ENCODE results near the gene SLC25A38. TPM values are rescaled to one million over a fixed set of nuclear protein-coding genes. Genes with fewer than 3 reads are reported as not detected.

The SLC25A38 gene
- total RNA-seq, 1 experiment from 2014 or later: 54.6 TPM

DNA sequence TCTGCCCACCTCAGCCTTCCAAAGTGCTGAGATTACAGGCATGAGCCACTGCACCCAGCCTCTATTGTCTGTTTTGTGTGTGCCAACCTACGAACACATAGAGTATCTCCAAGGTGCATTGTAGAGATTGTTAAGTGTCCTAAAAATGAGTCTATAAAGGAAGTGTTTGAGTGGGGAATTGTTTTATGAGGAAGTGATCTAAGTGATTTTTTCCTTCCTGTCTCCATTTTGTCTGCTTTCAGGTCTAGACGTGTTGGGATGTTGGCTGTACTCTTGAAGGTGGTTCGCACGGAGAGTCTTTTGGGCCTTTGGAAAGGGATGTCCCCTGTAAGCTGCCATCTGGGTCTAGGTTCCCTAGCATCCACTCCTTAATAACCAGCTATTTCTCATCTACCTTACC lies 7.0 kb downstream of the SLC25A38 start:
- Histone ChIP-seq H3K79me2 (ENCODE audit: low read length) (peaks cover 64% of the 10 kb centered on the region), H3K36me3 (ENCODE audit: insufficient read depth, low read length) (peaks cover 59% of the 10 kb centered on the region), H3K4me2 (ENCODE audit: low read depth, low read length, poor library complexity, severe bottlenecking) (no peak overlapping the region), H3K27me3 (ENCODE audit: low read length) (no peaks in the 10 kb centered on the region), H3K4me3 (ENCODE audit: low read length) (no peak overlapping the region), H3K9me3 (ENCODE audit: low read length) (no peaks in the 10 kb centered on the region), H2AFZ (ENCODE audit: low read length) (no peak overlapping the region), H3K9me2 (replicated peaks; ENCODE audit: insufficient read depth, low read length) (no peaks in the 10 kb centered on the region), H3K27ac (ENCODE audit: low read length) (no peak overlapping the region), H4K20me1 (ENCODE audit: insufficient read depth, low read depth, low read length) (peaks cover 38% of the 10 kb centered on the region), H3K9ac (ENCODE audit: low read length) (no peak overlapping the region), H3K4me1 (ENCODE audit: low read length) (peaks cover 41% of the 10 kb centered on the region)
- DNase-seq: no peak

DNA sequence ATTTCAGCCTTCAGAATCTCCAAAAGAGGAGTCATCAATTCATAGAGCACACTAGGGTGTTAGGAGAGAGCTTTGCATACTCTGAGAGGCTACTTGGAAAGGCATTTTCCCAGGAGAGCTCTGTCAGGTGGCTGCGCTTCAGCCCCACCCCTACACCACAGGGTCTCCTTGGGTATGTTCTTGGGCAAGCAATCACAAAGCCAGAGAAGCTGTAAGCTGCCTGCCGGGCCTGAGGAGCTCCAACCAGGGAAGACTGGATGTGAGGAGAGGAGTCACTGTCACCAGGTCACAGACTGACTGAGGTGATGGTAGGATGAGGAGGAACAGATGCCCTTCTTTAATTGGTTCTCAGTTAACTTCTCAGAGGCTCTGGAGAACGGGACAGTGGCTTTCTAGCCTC lies 13.5 kb downstream of the SLC25A38 start:
- Histone ChIP-seq H3K9ac (ENCODE audit: low read length) (no peak overlapping the region), H3K9me3 (ENCODE audit: low read length) (no peaks in the 10 kb centered on the region), H2AFZ (ENCODE audit: low read length) (no peak overlapping the region), H3K4me1 (ENCODE audit: low read length) (no peaks in the 10 kb centered on the region), H3K4me3 (ENCODE audit: low read length) (no peak overlapping the region), H4K20me1 (ENCODE audit: insufficient read depth, low read depth, low read length) (no peaks in the 10 kb centered on the region), H3K4me2 (ENCODE audit: low read depth, low read length, poor library complexity, severe bottlenecking) (no peak overlapping the region), H3K79me2 (ENCODE audit: low read length) (0 out of 2 replicates have a peak, but pooled peaks cover 3% of the 10 kb centered on the region), H3K27me3 (ENCODE audit: low read length) (no peaks in the 10 kb centered on the region), H3K36me3 (ENCODE audit: insufficient read depth, low read length) (peaks cover 68% of the 10 kb centered on the region), H3K27ac (ENCODE audit: low read length) (no peak overlapping the region), H3K9me2 (replicated peaks; ENCODE audit: insufficient read depth, low read length) (no peaks in the 10 kb centered on the region)
- DNase-seq: peak; percentile 36

DNA sequence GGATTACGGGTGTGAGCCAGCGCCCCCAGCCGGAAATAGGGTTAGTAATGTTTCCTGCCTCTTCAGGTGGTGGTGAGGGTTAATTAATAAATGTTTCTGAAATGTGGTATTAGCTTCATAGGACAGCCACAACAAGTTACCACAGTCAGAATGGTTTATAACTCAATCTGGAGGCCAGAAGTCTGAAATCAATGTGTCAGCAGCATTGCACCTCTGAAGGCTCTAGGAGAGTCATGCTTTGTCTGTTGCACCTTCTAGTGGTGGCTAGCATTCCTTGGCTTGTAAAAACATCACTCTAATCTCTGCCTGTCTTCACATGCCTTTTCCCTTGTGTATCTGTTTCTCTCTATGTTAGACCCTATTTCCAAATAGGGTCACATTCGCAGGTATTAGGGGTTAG lies 15.5 kb downstream of the SLC25A38 start:
- peaks cover 52% of the 10 kb centered on the region for H3K36me3 ChIP-seq (ENCODE audit: insufficient read depth, low read length)
- no peak overlapping the region for H3K27ac ChIP-seq (ENCODE audit: low read length)
- H3K9me2 ChIP-seq (replicated peaks; ENCODE audit: insufficient read depth, low read length): no peaks in the 10 kb centered on the region
- H3K4me3 ChIP-seq (ENCODE audit: low read length): no peak overlapping the region
- H4K20me1 ChIP-seq (ENCODE audit: insufficient read depth, low read depth, low read length): no peaks in the 10 kb centered on the region
- H3K4me2 ChIP-seq (ENCODE audit: low read depth, low read length, poor library complexity, severe bottlenecking): no peak overlapping the region
- H3K9me3 ChIP-seq (ENCODE audit: low read length): no peaks in the 10 kb centered on the region
- H3K4me1 ChIP-seq (ENCODE audit: low read length): no peaks in the 10 kb centered on the region
- H3K27me3 ChIP-seq (ENCODE audit: low read length): no peaks in the 10 kb centered on the region
- H2AFZ ChIP-seq (ENCODE audit: low read length): no peak overlapping the region
- DNase-seq: peak; percentile 38
- H3K9ac ChIP-seq (ENCODE audit: low read length): no peak overlapping the region
- H3K79me2 ChIP-seq (ENCODE audit: low read length): no peaks in the 10 kb centered on the region

DNA sequence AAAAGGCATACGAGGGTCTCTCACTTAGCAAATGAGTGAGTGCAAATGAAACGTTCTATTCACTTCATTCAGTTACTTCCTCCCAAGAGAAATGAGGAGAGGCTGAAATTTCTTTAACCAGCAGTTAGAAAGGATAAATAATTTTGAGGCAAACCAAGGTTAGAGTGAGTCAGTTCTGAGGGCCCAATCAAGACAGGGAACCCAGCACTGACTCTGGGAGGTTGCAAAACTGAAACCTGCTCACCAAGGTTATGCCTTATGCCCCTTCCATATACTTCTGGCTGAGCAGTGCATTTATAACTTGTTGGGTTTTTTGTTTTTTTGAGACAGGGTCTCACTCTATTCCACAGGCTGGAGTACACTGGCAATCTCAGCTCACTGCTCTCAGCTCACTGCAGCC lies 18.8 kb downstream of the SLC25A38 start:
- Histone ChIP-seq H3K27me3 (ENCODE audit: low read length) (no peaks in the 10 kb centered on the region), H3K4me1 (ENCODE audit: low read length) (peaks cover 12% of the 10 kb centered on the region), H3K9me2 (replicated peaks; ENCODE audit: insufficient read depth, low read length) (no peaks in the 10 kb centered on the region), H3K4me3 (ENCODE audit: low read length) (no peak overlapping the region), H3K27ac (ENCODE audit: low read length) (no peak overlapping the region), H3K9ac (ENCODE audit: low read length) (no peak overlapping the region), H3K79me2 (ENCODE audit: low read length) (peaks cover 4% of the 10 kb centered on the region), H3K9me3 (ENCODE audit: low read length) (no peaks in the 10 kb centered on the region), H3K4me2 (ENCODE audit: low read depth, low read length, poor library complexity, severe bottlenecking) (no peak overlapping the region), H2AFZ (ENCODE audit: low read length) (no peak overlapping the region), H4K20me1 (ENCODE audit: insufficient read depth, low read depth, low read length) (peaks cover 4% of the 10 kb centered on the region; the same call in 1 of the 2 replicates), H3K36me3 (ENCODE audit: insufficient read depth, low read length) (peaks cover 27% of the 10 kb centered on the region; the same call in 1 of the 2 replicates)
- no peak for DNase-seq

DNA sequence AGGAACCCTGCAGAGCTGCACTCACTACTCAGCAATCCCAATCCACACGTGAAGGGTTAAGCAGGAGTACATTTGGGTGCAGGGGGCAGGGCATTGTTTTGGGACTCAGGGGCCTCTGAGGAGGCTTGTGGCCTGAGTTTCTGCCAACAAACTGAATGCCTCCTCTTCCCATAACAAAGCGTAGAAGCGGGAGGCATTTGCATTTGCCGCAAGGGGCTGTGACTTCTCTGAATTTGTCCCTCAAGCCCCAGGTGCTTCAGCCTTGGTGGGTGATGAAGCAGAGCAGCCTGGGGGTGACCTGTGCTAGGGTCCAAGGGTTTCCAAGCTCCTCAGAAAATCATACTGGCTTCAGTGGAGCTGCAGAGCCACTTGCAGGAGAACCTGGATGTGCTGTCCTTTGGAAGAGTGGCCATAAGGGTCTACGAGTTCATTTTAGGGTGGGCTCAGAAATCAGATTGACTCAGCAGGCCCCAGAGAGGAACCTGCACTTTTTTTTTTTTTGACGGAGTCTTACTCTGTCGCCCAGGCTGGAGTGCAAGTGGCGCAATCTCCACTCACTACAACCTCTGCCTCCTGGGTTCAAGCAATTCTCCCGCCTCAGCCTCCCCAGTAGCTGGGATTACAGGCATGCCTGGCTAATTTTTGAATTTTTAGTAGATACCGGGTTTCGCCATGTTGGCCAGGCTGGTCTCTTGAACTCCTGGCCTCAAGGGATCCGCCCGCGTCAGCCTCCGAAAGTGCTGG lies 21.9 kb downstream of the SLC25A38 start:
- Histone ChIP-seq H3K4me2 (ENCODE audit: low read depth, low read length, poor library complexity, severe bottlenecking) (peak overlapping the region; percentile 86), H3K27me3 (ENCODE audit: low read length) (no peaks in the 10 kb centered on the region), H4K20me1 (ENCODE audit: insufficient read depth, low read depth, low read length) (peaks cover 24% of the 10 kb centered on the region; the same call in 1 of the 2 replicates), H3K36me3 (ENCODE audit: insufficient read depth, low read length) (peaks cover 30% of the 10 kb centered on the region), H3K27ac (ENCODE audit: low read length) (no peak overlapping the region), H3K9me2 (replicated peaks; ENCODE audit: insufficient read depth, low read length) (no peaks in the 10 kb centered on the region), H2AFZ (ENCODE audit: low read length) (no peak overlapping the region), H3K9me3 (ENCODE audit: low read length) (no peaks in the 10 kb centered on the region), H3K4me1 (ENCODE audit: low read length) (peaks cover 30% of the 10 kb centered on the region), H3K9ac (ENCODE audit: low read length) (no peak overlapping the region), H3K4me3 (ENCODE audit: low read length) (peak overlapping the region; percentile 79; the same call in 1 of the 2 replicates), H3K79me2 (ENCODE audit: low read length) (peaks cover 20% of the 10 kb centered on the region)
- no peak for DNase-seq

DNA sequence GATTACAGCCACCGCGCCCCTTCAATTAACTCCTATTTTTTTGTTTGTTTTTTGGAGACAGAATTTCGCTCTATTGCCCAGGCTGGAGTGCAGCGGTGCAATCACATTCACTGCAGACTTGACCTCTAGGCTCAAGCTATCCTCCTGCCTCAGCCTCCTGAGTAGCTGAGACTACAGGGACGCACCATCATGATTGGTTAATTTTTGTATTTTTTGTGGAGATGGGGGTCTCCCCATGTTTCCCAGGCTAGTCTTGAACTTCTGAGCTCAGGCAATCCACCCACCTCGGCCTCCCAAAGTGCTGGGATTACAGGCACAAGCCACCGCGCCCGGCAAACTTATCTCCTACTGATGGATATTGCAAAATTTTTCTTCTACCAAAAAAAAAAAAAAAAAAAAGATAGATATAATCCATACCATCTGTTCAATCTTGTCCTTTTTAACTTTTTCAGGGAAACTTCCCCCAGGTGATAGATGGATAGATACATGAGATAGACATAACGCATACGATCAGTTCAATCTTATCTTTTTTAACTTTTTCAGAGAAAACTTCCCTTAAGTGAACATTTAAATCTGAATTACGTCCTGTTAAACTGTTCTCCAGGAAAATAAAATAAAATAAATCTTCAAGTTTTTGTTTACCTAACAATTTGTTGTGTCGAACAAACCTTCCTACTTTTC lies 22.7 kb downstream of the SLC25A38 start:
- no peaks in the 10 kb centered on the region for H3K27me3 ChIP-seq (ENCODE audit: low read length)
- peak overlapping the region; percentile 65 for H2AFZ ChIP-seq (ENCODE audit: low read length)
- peak overlapping the region; percentile 58 for H3K9ac ChIP-seq (ENCODE audit: low read length)
- no peaks in the 10 kb centered on the region for H3K9me3 ChIP-seq (ENCODE audit: low read length)
- peaks cover 33% of the 10 kb centered on the region for H3K36me3 ChIP-seq (ENCODE audit: insufficient read depth, low read length)
- peak overlapping the region; percentile 78 for H3K27ac ChIP-seq (ENCODE audit: low read length)
- H3K4me3 ChIP-seq (ENCODE audit: low read length): peak overlapping the region; percentile 79
- H3K79me2 ChIP-seq (ENCODE audit: low read length): peaks cover 20% of the 10 kb centered on the region
- H3K4me2 ChIP-seq (ENCODE audit: low read depth, low read length, poor library complexity, severe bottlenecking): peak overlapping the region; percentile 86
- no peaks in the 10 kb centered on the region for H3K9me2 ChIP-seq (replicated peaks; ENCODE audit: insufficient read depth, low read length)
- peaks cover 24% of the 10 kb centered on the region; the same call in 1 of the 2 replicates for H4K20me1 ChIP-seq (ENCODE audit: insufficient read depth, low read depth, low read length)
- DNase-seq: no peak
- peaks cover 30% of the 10 kb centered on the region for H3K4me1 ChIP-seq (ENCODE audit: low read length)

DNA sequence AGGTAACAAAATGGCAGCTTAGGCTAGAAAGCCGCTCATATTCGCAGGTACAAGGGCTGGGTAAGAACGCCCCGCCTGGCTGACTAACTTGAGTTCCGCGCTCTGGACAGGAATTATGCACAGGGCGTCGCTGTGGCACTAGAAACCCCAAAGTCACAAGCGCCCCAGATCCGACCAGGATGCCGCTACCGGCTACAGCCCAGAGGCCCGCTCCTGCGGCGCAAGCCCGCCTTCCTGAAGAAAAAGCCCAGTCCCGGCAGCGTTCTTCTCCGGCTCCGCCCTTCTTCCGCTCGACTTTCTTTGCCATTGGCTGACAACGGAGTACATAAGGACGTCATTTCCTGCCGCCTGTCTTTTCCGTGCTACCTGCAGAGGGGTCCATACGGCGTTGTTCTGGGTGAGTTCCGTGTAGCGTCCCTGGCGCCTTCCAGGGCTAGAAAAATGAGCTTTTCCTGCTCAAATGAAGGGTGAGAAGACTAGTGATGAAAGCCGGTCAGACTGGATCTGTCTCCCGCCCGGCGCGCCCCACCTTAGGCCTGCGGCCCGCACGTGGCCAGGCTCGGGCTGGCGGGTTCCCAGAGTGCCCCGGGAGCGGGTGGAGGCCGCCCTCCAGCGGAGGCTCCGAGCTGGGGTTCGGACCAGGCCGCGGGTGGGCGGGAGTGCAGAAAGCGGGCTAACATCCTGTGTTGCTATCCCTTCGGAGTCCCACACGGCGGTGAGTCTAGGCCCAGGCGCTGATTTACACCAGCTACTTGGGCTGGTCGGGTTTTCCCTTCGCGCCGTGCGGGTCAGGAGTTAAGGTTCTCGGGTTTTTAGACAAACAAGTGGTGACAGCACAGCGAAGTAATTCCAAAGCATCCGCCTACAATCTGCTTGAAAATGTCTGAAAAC lies 23.4 kb downstream of the SLC25A38 start, which contains the start of gene RPSA:
Gene RPSA, plus strand, starts transcription at position 353 of the 891 bp plus-strand sequence. CDS start 934 bp downstream, outside the sequence.
- peak within 1 kb of the TSS; percentile 81 for H3K27ac ChIP-seq (ENCODE audit: low read length)
- H4K20me1 ChIP-seq (ENCODE audit: insufficient read depth, low read depth, low read length): peaks cover 29% of the 10 kb centered on the region; the same call in 1 of the 2 replicates
- DNase-seq: peak; percentile 99
- peaks cover 37% of the 10 kb centered on the region for H3K36me3 ChIP-seq (ENCODE audit: insufficient read depth, low read length)
- peaks cover 30% of the 10 kb centered on the region for H3K4me1 ChIP-seq (ENCODE audit: low read length)
- peaks cover 20% of the 10 kb centered on the region for H3K79me2 ChIP-seq (ENCODE audit: low read length)
- peak within 1 kb of the TSS; percentile 90 for H3K9ac ChIP-seq (ENCODE audit: low read length)
- H3K4me2 ChIP-seq (ENCODE audit: low read depth, low read length, poor library complexity, severe bottlenecking): peak within 1 kb of the TSS; percentile 86
- H3K4me3 ChIP-seq (ENCODE audit: low read length): peak within 1 kb of the TSS; percentile 79
- no peaks in the 10 kb centered on the region for H3K9me2 ChIP-seq (replicated peaks; ENCODE audit: insufficient read depth, low read length)
- H2AFZ ChIP-seq (ENCODE audit: low read length): peak within 1 kb of the TSS; percentile 65
- no peaks in the 10 kb centered on the region for H3K27me3 ChIP-seq (ENCODE audit: low read length)
- no peaks in the 10 kb centered on the region for H3K9me3 ChIP-seq (ENCODE audit: low read length)

Data from Karpas-422 (cell line).